HG03045 (cell line): ENCODE data around the gene HDAC3.

ENCODE experiments used
- ATAC-seq: cut with Tn5 transposase; IDR thresholded peaks from one replicate; pipeline ENCODE4 v1.9.1; 2021; ENCODE audit warnings: mild to moderate bottlenecking, moderate library complexity; ENCODE audit not compliant: unreplicated experiment

The HDAC3 gene

GRCh38 chr5:141662028-141662427, 25.4 kb upstream of the HDAC3 start:
- no peak for ATAC-seq

DNA sequence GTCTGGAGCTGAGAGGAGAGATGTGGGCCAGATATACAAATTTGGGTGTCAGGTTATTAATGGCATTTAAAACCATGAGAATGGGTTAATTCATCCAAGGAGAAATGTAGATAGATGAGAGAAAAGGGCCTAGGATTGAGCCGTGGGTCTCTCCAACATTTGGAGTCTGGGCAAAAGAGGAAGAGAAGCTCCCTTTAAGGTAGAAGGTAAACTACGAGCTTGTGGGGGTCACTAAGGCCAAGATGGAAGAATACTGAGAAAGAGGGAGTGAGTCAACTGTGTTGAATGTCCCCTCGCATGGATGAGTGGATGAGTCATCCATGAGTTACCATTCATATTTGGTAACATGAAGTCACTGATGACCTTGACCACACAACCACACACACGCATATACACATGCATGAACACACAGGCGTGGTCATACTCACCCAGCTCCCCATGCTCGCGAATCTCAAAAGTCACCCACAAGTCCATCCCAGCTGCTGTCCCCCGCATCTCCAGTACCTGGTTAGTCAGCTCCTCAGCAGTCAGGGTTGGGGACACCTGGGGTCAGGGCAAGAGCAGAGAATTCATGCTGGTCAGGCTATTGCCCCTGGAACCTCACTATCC, 21.4 kb upstream of the HDAC3 start:
- ATAC-seq, result peak; percentile 58

- no peak for ATAC-seq
Measured at GRCh38 chr5:141657404-141657803, 20.8 kb upstream of the HDAC3 start.

DNA sequence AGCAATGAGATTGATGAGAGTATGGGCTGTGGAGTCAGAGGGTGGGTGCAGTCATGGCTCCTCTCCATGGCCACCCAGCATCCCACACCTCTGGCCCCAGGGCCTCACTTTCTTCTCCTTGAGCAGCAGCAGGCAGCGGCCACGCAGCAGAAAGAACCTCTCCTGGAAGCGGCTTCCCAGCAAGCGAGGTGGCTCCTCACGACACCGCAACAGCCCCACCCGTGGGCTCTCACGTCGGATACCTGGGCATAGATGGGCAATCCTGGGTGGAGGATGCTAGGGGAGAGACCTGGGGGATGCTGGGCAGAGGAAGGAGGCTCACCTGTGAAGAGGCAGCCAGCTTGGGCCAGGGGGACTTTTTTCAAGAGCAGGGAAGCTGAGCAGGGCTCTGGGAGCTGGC, 19.7 kb upstream of the HDAC3 start:
- no peak for ATAC-seq

DNA sequence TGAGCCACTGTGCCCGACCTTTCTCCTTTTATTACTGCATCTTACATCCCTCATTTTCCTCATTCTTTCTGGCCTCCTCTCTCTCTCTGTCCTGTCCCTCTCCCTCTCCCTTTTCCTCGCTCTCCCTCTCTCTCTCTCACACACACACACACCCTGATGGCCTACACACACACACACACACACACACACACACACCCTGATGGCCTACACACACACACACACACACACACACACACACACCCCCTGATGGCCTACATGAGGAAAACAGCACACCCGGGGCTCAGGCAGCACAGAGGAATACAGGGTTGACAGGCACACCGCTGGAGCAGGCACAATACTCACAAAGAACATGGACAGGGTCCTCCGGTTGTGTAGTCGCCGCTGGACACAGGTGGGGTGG, 18.4 kb upstream of the HDAC3 start:
- no peak for ATAC-seq

DNA sequence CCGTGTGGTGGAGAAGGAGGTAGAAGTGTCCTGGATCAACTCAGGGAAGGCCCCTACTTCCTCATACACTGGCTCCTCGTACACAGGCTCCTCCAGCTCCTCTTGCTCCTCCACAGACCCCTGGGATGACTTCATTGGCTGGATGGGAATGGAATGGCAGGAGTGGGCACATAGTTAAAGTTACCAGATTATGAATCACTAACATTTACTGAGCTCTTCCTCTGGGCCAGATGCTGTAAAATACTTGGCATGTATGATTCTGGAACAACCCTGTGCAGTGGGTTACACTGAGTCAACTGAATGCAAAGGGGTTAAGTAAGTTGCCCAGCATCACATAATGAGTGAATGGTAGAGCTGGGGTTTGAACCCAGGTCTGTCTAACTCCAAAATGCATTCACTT, 17.6 kb upstream of the HDAC3 start:
- no peak for ATAC-seq

DNA sequence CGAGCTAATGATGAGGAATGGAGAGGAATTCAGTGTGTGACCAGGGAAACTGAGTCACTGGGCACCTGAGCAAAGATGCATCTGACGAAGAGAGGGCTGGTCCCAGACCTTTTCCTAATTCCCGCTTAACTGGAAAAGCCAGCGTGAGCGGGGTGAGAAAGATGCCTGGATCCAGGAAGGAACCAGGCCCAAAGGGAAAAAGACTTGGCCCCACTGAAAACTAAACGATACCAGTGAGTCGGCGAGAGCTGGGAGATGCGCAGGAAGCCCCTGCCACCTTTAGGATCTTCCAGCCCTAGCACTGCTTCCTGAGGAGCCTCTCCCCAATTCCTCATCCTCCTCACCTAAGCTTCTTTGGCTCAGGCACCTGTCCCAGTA, 15.1 kb upstream of the HDAC3 start:
- no peak for ATAC-seq

- ATAC-seq, result peak; percentile 95
Measured at GRCh38 chr5:141650851-141651727, 14.4 kb upstream of the HDAC3 start, which contains the start of gene FCHSD1. FCHSD1 (minus strand) TSS chr5:141651418; CDS start chr5:141651368, 50 bp downstream.

DNA sequence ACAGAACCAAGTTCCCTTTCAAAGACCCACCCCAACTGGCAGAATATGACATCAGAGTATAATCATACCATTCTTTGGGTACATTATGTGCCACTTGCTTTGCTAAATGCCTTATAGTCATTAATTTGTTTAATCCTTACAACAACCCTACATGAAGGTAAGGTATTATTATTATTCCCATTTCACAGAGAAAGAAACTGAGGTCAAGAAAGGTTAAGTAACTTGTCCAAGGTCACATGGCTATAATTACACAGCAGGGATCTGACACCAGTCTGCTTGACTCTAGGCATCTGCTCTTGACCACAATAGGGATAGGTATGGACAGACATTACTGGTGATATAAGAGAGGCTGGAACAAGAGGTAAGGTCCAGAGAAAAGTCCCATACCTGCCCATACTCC, 13.3 kb upstream of the HDAC3 start:
- no peak for ATAC-seq

- ATAC-seq, result no peak
Measured at GRCh38 chr5:141649056-141649688, 12.5 kb upstream of the HDAC3 start.

GRCh38 chr5:141647851-141648250, 11.2 kb upstream of the HDAC3 start:
- ATAC-seq, result no peak

DNA sequence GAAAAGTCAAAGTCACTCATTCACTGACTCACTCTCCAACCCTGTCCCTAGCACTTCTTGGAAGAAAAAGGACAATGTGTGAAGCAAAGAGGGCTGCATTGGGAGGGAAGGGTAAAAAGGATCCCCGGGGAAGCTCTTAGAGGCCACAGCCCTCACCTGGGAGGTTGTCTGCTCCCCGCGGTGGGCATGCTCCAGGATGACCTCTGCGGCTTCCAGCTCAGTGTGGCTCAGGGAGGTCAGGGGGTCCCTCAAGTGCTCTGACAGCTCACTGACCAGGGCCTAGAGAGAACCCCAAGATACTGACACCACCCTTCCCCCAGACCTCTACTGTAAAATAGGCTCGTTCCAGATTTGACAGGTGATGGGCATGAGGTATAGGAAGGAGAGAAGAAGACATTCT, 10.6 kb upstream of the HDAC3 start:
- no peak for ATAC-seq

DNA sequence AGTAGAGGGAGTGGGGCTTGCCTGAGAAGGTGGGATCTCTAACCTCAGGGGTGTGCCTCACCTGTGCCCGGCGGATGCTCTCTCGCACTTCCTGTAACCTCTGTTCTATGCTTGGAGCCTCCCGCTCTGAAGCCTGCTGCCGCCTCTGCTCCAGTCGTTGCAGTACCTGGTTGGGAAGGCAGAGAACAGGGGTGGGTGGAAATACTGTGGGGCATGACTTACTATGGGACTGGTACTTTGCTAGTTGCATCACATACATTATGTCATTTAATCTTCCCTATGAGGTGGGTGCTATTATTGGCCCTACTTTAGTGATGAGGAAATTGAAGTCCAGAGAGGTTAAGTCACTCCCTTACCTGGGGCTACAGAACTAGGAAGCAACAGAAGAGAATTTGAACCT, 9.4 kb upstream of the HDAC3 start:
- ATAC-seq, result no peak

DNA sequence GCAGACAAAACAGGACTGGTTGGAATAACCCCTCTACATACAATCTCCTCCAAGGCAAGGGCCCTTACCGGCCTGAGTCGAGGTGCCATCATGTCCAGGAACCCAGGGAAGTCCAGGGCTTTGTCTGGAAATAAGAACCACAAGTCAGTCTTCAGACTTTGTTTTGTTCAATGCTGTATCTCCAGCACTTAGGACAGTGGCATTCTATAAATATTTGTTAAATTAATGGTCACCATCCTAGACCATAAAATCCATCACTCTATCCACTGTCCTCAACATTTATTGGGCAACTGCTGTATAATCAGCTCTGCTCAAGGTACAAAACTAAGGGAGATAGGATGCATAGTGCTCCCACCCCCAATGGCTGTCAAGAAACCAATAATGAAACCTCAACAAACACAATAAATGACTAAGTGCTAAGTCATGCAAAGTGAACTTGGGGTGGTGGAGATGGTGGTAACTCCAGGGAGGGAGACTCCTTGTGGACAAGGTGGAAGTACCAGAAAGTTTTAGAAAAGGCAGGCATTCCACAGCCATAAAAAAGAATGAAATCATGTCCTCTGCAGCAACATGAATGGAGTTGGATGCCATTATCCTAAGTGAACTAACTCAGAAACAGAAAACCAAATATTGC, 5.1 kb upstream of the HDAC3 start:
- peak; percentile 52 for ATAC-seq

DNA sequence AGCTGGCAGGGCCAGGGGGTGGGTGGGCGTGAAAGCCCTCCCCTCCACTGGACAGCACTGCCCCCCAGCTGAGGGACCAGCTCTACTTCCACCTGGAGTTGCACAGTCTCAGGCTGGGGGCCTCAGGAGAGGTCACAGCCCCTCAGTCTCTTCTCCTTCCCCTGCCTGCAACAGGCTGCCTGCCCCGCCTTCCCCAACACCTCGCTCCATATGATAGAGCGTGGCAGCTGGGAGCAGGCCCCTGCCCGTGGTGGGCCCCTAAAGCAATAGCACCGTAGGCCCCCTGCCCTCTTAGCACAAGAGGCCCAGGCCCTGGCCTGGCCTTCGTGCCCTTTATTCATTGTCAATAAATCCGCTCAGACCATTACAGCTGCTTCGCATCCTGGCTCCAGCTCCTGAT, 4.0 kb upstream of the HDAC3 start:
- ATAC-seq, result no peak

GRCh38 chr5:141640051-141640415, 3.4 kb upstream of the HDAC3 start:
- ATAC-seq, result no peak

DNA sequence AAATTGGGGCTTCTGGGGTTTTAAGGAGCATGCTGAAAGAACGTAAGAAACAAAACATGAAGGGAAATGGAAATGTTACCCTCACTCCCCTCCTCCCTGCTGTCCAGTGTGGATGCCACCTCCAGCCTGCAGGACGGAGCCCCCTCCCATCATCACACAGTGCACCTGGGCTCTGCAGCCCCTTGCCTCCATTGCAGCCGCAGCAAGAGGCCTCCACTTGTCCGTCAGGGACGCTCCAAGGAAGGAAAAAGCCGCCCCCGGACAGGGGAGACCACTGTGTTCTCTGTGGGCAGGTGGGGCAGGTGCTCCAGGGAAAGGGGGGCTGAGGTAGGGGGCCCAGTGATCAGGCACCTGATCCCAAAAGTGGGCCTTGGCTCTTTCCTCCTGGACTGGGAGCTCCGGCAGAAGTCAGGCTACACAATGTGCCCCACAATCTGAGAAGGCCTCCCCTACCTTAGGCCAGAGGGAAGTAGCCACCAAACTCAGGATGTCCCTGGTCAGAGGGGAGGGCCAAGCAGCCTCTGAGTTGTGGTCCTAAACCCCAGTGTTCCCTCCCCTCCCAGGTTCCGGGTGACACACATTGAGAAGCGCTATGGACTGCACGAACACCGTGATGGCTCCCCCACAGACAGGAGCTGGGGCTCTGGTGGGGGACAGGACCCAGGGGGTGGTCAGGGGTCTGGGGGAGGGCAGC, 2.9 kb upstream of the HDAC3 start:
- ATAC-seq, result no peak

GRCh38 chr5:141638771-141639170, 2.1 kb upstream of the HDAC3 start:
- ATAC-seq, result no peak

GRCh38 chr5:141637767-141638419, 1.2 kb upstream of the HDAC3 start:
- ATAC-seq, result peak; percentile 17

- peak; percentile 30 for ATAC-seq
Measured at GRCh38 chr5:141637123-141637766, 596 bp upstream of the HDAC3 start.
